ENCODE results near the gene EIF3L.

Gene EIF3L

GRCh38 chr22:37906364-37907008, 57.3 kb downstream of the EIF3L start:
- no peak for FAIRE-seq

GRCh38 chr22:37907036-37907954, 58.1 kb downstream of the EIF3L start:
- FAIRE-seq: no peak

- no peak for FAIRE-seq
Measured at GRCh38 chr22:37909766-37910165, 60.5 kb downstream of the EIF3L start.

GRCh38 chr22:37910890-37911672, 61.9 kb downstream of the EIF3L start:
- FAIRE-seq: no peak

GRCh38 chr22:37911697-37912096, 62.5 kb downstream of the EIF3L start:
- FAIRE-seq: no peak

- no peak for FAIRE-seq
Measured at GRCh38 chr22:37912171-37912570, 63.0 kb downstream of the EIF3L start.

GRCh38 chr22:37913233-37913721, 64.1 kb downstream of the EIF3L start:
- no peak for FAIRE-seq

GRCh38 chr22:37916311-37916710, 67.1 kb downstream of the EIF3L start:
- FAIRE-seq: no peak

GRCh38 chr22:37917874-37918548, 68.8 kb downstream of the EIF3L start:
- FAIRE-seq: no peak

- FAIRE-seq: no peak
Measured at GRCh38 chr22:37918580-37919270, 69.5 kb downstream of the EIF3L start.

GRCh38 chr22:37920126-37920525, 70.9 kb downstream of the EIF3L start:
- FAIRE-seq: no peak

GRCh38 chr22:37922191-37922590, 73.0 kb downstream of the EIF3L start:
- FAIRE-seq: no peak

- FAIRE-seq: no peak
Measured at GRCh38 chr22:37923927-37924326, 74.7 kb downstream of the EIF3L start.

GRCh38 chr22:37924386-37925065, 75.3 kb downstream of the EIF3L start:
- no peak for FAIRE-seq

- FAIRE-seq: no peak
Measured at GRCh38 chr22:37925330-37925729, 76.1 kb downstream of the EIF3L start.

GRCh38 chr22:37925767-37926166, 76.5 kb downstream of the EIF3L start:
- no peak for FAIRE-seq

- no peak for FAIRE-seq
Measured at GRCh38 chr22:37926358-37926757, 77.1 kb downstream of the EIF3L start.

GRCh38 chr22:37926771-37927636, 77.8 kb downstream of the EIF3L start:
- FAIRE-seq: no peak

GRCh38 chr22:37927637-37927936, 78.4 kb downstream of the EIF3L start:
- no peak for FAIRE-seq

GRCh38 chr22:37929390-37929789, 80.2 kb downstream of the EIF3L start:
- no peak for FAIRE-seq
